HEK293 (cell line): ENCODE measurements around the gene UMAD1.

ENCODE experiments used
- KLF16 ChIP-seq: fragments of 450-650 bp; formaldehyde crosslinking; IDR thresholded peaks from 2 replicates; pipeline ENCODE4 v1.5.1; 2017; ENCODE audit warnings: missing biosample characterization, missing genetic modification characterization
- KLF17 ChIP-seq: fragments of 450-650 bp; formaldehyde crosslinking; IDR thresholded peaks from 2 replicates; pipeline ENCODE4 v1.5.1; 2016; ENCODE audit warnings: missing biosample characterization, missing genetic modification characterization
- MYNN ChIP-seq: fragments of 450-650 bp; formaldehyde crosslinking; IDR thresholded peaks from 2 replicates; pipeline ENCODE4 v1.5.1; 2016; ENCODE audit warnings: missing biosample characterization, missing genetic modification characterization, borderline replicate concordance
- PBX3 ChIP-seq: sonication (generic); formaldehyde crosslinking; IDR thresholded peaks from 2 replicates; pipeline ENCODE4 v1.8.1; 2022; ENCODE audit warnings: mild to moderate bottlenecking, moderate library complexity, missing genetic modification reagents
- REST ChIP-seq: fragments of 450-650 bp; formaldehyde crosslinking; IDR thresholded peaks from 2 replicates; pipeline ENCODE4 v1.5.1; 2016; ENCODE audit warnings: missing biosample characterization, missing genetic modification characterization
- ZBTB26 ChIP-seq: fragments of 450-650 bp; formaldehyde crosslinking; optimal IDR thresholded peaks from 2 replicates; pipeline ENCODE3; 2016; ENCODE audit warnings: missing biosample characterization, mild to moderate bottlenecking, missing genetic modification characterization
- ZEB2 ChIP-seq: fragments of 450-650 bp; formaldehyde crosslinking; IDR thresholded peaks from 2 replicates; pipeline ENCODE4 v1.5.1; 2016; ENCODE audit warnings: missing biosample characterization, missing genetic modification characterization
- ZFP41 ChIP-seq: fragments of 450-650 bp; formaldehyde crosslinking; IDR thresholded peaks from 2 replicates; pipeline ENCODE4 v1.5.1; 2016; ENCODE audit warnings: missing biosample characterization, missing genetic modification characterization, borderline replicate concordance
- ZNF274 ChIP-seq, 2 experiments: fragments of 200-500 bp in 1 of 2; fragments of 450-650 bp in 1 of 2; sonication (Bioruptor generic) in 1 of 2; formaldehyde crosslinking in 1 of 2; IDR thresholded peaks; 2 replicates each; pipeline versions ENCODE4 v1.5.1 to v1.6.1; 2014 to 2016; ENCODE audit warnings: borderline replicate concordance in 1 of 2, inconsistent platforms in 1 of 2, low read length in 1 of 2, missing biosample characterization in 1 of 2, missing genetic modification characterization in 1 of 2
- ZNF645 ChIP-seq: fragments of 450-650 bp; formaldehyde crosslinking; IDR thresholded peaks from 2 replicates; pipeline ENCODE4; 2016; ENCODE audit warnings: missing biosample characterization, missing genetic modification characterization
- ZNF785 ChIP-seq: fragments of 450-650 bp; formaldehyde crosslinking; IDR thresholded peaks from 2 replicates; pipeline ENCODE4 v1.5.1; 2016; ENCODE audit warnings: missing biosample characterization, missing genetic modification characterization
- TF ChIP-seq, protein P1 (sequence below): fragments of 450-650 bp; formaldehyde crosslinking; IDR thresholded peaks from 2 replicates; pipeline ENCODE4 v1.5.1; 2016; ENCODE audit warnings: missing biosample characterization, missing genetic modification characterization

GRCh38 chr7:7630626-7631329 is 9.8 kb upstream of the UMAD1 start:
- TF ChIP-seq, protein P1, sequence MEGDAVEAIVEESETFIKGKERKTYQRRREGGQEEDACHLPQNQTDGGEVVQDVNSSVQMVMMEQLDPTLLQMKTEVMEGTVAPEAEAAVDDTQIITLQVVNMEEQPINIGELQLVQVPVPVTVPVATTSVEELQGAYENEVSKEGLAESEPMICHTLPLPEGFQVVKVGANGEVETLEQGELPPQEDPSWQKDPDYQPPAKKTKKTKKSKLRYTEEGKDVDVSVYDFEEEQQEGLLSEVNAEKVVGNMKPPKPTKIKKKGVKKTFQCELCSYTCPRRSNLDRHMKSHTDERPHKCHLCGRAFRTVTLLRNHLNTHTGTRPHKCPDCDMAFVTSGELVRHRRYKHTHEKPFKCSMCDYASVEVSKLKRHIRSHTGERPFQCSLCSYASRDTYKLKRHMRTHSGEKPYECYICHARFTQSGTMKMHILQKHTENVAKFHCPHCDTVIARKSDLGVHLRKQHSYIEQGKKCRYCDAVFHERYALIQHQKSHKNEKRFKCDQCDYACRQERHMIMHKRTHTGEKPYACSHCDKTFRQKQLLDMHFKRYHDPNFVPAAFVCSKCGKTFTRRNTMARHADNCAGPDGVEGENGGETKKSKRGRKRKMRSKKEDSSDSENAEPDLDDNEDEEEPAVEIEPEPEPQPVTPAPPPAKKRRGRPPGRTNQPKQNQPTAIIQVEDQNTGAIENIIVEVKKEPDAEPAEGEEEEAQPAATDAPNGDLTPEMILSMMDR (tag by site-specific recombination), result no peak
- TF ChIP-seq ZNF785 (tag by site-specific recombination) (no peak), REST (tag by site-specific recombination) (no peak), ZBTB26 (tag by site-specific recombination) (no peak), ZNF645 (tag by site-specific recombination) (no peak), MYNN (tag by site-specific recombination) (no peak), KLF16 (tag by site-specific recombination) (no peak), ZFP41 (tag by site-specific recombination) (no peak), PBX3 (CRISPR knock-in tag) (no peak), ZNF274 (IDR thresholded peaks at IDR 0.05; ENCODE audit: low read length) (no peak), ZNF274 (tag by site-specific recombination; IDR thresholded peaks at IDR 0.05; ENCODE audit: borderline replicate concordance) (no peak), ZEB2 (no peak), KLF17 (tag by site-specific recombination) (no peak)
